Measurements from ENCODE around the gene TMC1.

Gene TMC1

GRCh38 chr9:72755836-72756235, 234.4 kb downstream of the TMC1 start:
- H3K4me1 ChIP-seq (ENCODE audit: insufficient read depth, low read length, poor library complexity, severe bottlenecking), result no peaks in the 10 kb centered on the region
- no peaks in the 10 kb centered on the region for H3K36me3 ChIP-seq (ENCODE audit: insufficient read depth, low read length)
- H4K20me1 ChIP-seq (ENCODE audit: insufficient read depth, low read length, poor library complexity, severe bottlenecking), result no peaks in the 10 kb centered on the region
- no peak overlapping the region for H3K9ac ChIP-seq (ENCODE audit: low read depth, low read length, poor library complexity, severe bottlenecking)
- H2AFZ ChIP-seq (ENCODE audit: low read length), result no peak overlapping the region
- no peak overlapping the region for H3K4me3 ChIP-seq (ENCODE audit: low read length, poor library complexity, severe bottlenecking)
- H3K9me2 ChIP-seq (replicated peaks; ENCODE audit: low read depth, low read length), result no peaks in the 10 kb centered on the region
- no peak overlapping the region for H3K4me2 ChIP-seq (ENCODE audit: low read depth, low read length, poor library complexity, severe bottlenecking)
- H3K79me2 ChIP-seq (ENCODE audit: insufficient read depth, low read length), result no peaks in the 10 kb centered on the region
- no peaks in the 10 kb centered on the region for H3K9me3 ChIP-seq (ENCODE audit: insufficient read depth, low read depth, low read length)
- TF ChIP-seq EZH2phosphoT487 (IDR thresholded peaks at IDR 0.05; ENCODE audit: borderline replicate concordance) (no peak), CTCF (conservative IDR thresholded peaks at IDR 0.05; ENCODE audit: low read length) (no peak)
- no peaks in the 10 kb centered on the region for H3K27me3 ChIP-seq (ENCODE audit: insufficient read depth, low read length, poor library complexity, severe bottlenecking)
- no peaks in the 10 kb centered on the region for H3F3A ChIP-seq (ENCODE audit: low read depth)

DNA sequence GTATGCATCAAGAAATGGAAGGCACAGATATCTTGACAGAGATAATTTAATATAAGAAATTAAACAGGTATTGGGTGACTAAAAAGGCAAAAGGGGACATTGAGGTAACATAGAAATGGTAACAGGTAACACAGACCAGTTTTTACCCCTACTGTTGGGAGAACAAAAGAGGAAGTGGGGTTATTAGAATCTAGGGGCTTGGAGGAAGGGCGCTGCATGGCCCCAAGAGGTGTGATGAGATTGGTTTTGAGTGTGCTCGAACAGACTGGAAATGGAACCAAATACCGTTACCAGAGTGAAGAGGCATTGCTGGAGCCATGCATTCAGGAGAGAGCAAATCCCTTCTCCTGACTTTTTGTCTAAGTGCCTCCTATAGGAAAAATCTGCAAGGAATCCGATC, 237.5 kb downstream of the TMC1 start:
- no peaks in the 10 kb centered on the region for H3K9me3 ChIP-seq (ENCODE audit: insufficient read depth, low read depth, low read length)
- H4K20me1 ChIP-seq (ENCODE audit: insufficient read depth, low read length, poor library complexity, severe bottlenecking), result no peaks in the 10 kb centered on the region
- no peak overlapping the region for H3K4me3 ChIP-seq (ENCODE audit: low read length, poor library complexity, severe bottlenecking)
- no peaks in the 10 kb centered on the region for H3F3A ChIP-seq (ENCODE audit: low read depth)
- no peaks in the 10 kb centered on the region for H3K36me3 ChIP-seq (ENCODE audit: insufficient read depth, low read length)
- no peaks in the 10 kb centered on the region for H3K4me1 ChIP-seq (ENCODE audit: insufficient read depth, low read length, poor library complexity, severe bottlenecking)
- H3K79me2 ChIP-seq (ENCODE audit: insufficient read depth, low read length), result no peaks in the 10 kb centered on the region
- TF ChIP-seq EZH2phosphoT487 (IDR thresholded peaks at IDR 0.05; ENCODE audit: borderline replicate concordance), result no peak
- no peaks in the 10 kb centered on the region for H3K9me2 ChIP-seq (replicated peaks; ENCODE audit: low read depth, low read length)
- H3K9ac ChIP-seq (ENCODE audit: low read depth, low read length, poor library complexity, severe bottlenecking), result no peak overlapping the region
- H2AFZ ChIP-seq (ENCODE audit: low read length), result no peak overlapping the region
- no peaks in the 10 kb centered on the region for H3K27me3 ChIP-seq (ENCODE audit: insufficient read depth, low read length, poor library complexity, severe bottlenecking)
- H3K4me2 ChIP-seq (ENCODE audit: low read depth, low read length, poor library complexity, severe bottlenecking), result no peak overlapping the region

DNA sequence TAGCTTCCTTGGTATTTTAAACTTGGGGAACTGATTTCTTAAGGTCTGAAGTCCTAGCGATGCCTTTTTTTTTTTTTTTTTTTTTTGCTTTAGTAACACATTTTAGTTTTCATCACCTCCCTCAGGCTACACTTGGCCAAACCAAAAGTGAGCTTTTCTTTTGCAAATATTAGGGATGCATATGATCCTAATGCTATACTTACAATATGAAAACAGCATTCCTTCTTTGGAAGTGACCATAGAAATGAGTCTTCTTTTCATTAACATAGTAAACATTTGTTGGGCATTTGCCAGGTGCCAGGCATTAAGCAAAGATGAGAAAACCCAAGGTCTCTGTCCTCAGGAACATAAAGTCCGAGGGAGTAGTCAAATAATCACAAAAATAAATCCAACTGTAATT, 241.6 kb downstream of the TMC1 start:
- no peak overlapping the region for H3K4me2 ChIP-seq (ENCODE audit: low read depth, low read length, poor library complexity, severe bottlenecking)
- H3K79me2 ChIP-seq (ENCODE audit: insufficient read depth, low read length), result no peaks in the 10 kb centered on the region
- TF ChIP-seq CTCF (conservative IDR thresholded peaks at IDR 0.05; ENCODE audit: low read length) (no peak), EZH2phosphoT487 (IDR thresholded peaks at IDR 0.05; ENCODE audit: borderline replicate concordance) (no peak)
- H4K20me1 ChIP-seq (ENCODE audit: insufficient read depth, low read length, poor library complexity, severe bottlenecking), result no peaks in the 10 kb centered on the region
- H3K36me3 ChIP-seq (ENCODE audit: insufficient read depth, low read length), result no peaks in the 10 kb centered on the region
- H3K27me3 ChIP-seq (ENCODE audit: insufficient read depth, low read length, poor library complexity, severe bottlenecking), result no peaks in the 10 kb centered on the region
- no peak overlapping the region for H3K9ac ChIP-seq (ENCODE audit: low read depth, low read length, poor library complexity, severe bottlenecking)
- no peaks in the 10 kb centered on the region for H3K9me2 ChIP-seq (replicated peaks; ENCODE audit: low read depth, low read length)
- no peak overlapping the region for H2AFZ ChIP-seq (ENCODE audit: low read length)
- H3K4me3 ChIP-seq (ENCODE audit: low read length, poor library complexity, severe bottlenecking), result no peak overlapping the region
- H3K9me3 ChIP-seq (ENCODE audit: insufficient read depth, low read depth, low read length), result no peaks in the 10 kb centered on the region
- H3K4me1 ChIP-seq (ENCODE audit: insufficient read depth, low read length, poor library complexity, severe bottlenecking), result no peaks in the 10 kb centered on the region
- H3F3A ChIP-seq (ENCODE audit: low read depth), result no peaks in the 10 kb centered on the region

- no peak overlapping the region for H2AFZ ChIP-seq (ENCODE audit: low read length)
- H3K4me3 ChIP-seq (ENCODE audit: low read length, poor library complexity, severe bottlenecking), result no peak overlapping the region
- TF ChIP-seq CTCF (conservative IDR thresholded peaks at IDR 0.05; ENCODE audit: low read length) (no peak), EZH2phosphoT487 (IDR thresholded peaks at IDR 0.05; ENCODE audit: borderline replicate concordance) (no peak)
- H3K9ac ChIP-seq (ENCODE audit: low read depth, low read length, poor library complexity, severe bottlenecking), result no peak overlapping the region
- no peaks in the 10 kb centered on the region for H3K9me3 ChIP-seq (ENCODE audit: insufficient read depth, low read depth, low read length)
- H3F3A ChIP-seq (ENCODE audit: low read depth), result no peaks in the 10 kb centered on the region
- no peaks in the 10 kb centered on the region for H3K27me3 ChIP-seq (ENCODE audit: insufficient read depth, low read length, poor library complexity, severe bottlenecking)
- no peaks in the 10 kb centered on the region for H3K4me1 ChIP-seq (ENCODE audit: insufficient read depth, low read length, poor library complexity, severe bottlenecking)
- H3K4me2 ChIP-seq (ENCODE audit: low read depth, low read length, poor library complexity, severe bottlenecking), result no peak overlapping the region
- H3K79me2 ChIP-seq (ENCODE audit: insufficient read depth, low read length), result no peaks in the 10 kb centered on the region
- no peaks in the 10 kb centered on the region for H3K9me2 ChIP-seq (replicated peaks; ENCODE audit: low read depth, low read length)
- H3K36me3 ChIP-seq (ENCODE audit: insufficient read depth, low read length), result no peaks in the 10 kb centered on the region
- no peaks in the 10 kb centered on the region for H4K20me1 ChIP-seq (ENCODE audit: insufficient read depth, low read length, poor library complexity, severe bottlenecking)
These were observed 248.1 kb downstream of the TMC1 start for GRCh38 chr9:72769546-72769945.
